GM18907 (cell line): Measurements from ENCODE around the gene ERFE.
"Not testable (repeated sequence)": the region's sequence is repeated elsewhere in the genome, so short reads cannot be mapped to it uniquely, and the experiment has no call there.

Experiments used
- ATAC-seq: cut with Tn5 transposase; IDR thresholded peaks from one replicate; pipeline ENCODE4 v1.9.1; 2021; ENCODE audit warnings: mild to moderate bottlenecking, moderate library complexity; ENCODE audit not compliant: unreplicated experiment

The ERFE gene

GRCh38 chr2:238168196-238169047 lies 9.7 kb downstream of the ERFE start:
- no peak for ATAC-seq

GRCh38 chr2:238169048-238169707 lies 10.4 kb downstream of the ERFE start:
- no peak for ATAC-seq

DNA sequence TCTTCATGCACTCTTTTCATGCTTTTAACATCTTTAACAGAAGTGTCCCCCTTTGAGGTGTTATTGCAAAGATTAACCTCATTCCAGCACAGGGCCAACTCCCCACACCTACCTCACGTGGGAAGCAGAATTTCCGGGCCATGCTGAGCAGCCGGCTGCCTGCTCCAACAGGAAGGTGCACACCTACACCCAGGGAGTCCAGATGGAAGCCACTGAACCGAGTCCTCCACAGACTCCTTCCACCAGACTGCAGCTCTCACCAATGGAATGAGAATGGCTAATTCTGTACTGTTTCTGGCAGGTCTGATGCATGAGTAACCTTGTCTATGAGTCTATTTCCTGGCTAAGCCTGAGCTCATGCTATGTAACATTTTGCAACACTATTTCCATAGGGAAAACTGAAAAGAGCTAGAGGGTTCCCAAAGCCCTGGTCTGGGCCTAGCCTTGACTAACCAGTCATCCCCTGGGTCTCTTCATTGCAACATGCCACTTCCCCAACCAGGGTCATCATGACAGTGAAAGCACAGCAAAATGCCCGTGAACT lies 11.0 kb downstream of the ERFE start:
- no peak for ATAC-seq

- ATAC-seq, result no peak
Observed at GRCh38 chr2:238170386-238171071, 11.8 kb downstream of the ERFE start.

DNA sequence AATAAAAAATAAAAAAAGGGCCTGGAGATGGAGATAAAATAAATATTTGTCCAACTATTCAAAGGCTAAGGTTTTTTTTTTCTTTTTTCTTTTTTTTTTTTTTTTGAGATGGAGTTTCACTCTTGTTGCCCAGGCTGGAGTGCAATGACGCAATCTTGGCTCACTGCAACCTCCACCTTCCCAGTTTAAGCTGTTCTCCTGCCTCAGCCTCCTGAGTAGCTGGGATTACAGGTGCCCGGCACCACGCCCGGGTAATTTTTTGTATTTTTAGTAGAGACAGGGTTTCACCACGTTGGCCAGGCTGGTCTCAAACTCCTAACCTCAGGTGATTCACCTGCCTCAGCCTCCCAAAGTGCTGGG lies 12.3 kb downstream of the ERFE start:
- ATAC-seq, result not testable (repeated sequence)

GRCh38 chr2:238171575-238172187 lies 12.9 kb downstream of the ERFE start:
- no peak for ATAC-seq

GRCh38 chr2:238172439-238172838 lies 13.7 kb downstream of the ERFE start:
- no peak for ATAC-seq

GRCh38 chr2:238173692-238174091 lies 14.9 kb downstream of the ERFE start:
- ATAC-seq, result no peak

DNA sequence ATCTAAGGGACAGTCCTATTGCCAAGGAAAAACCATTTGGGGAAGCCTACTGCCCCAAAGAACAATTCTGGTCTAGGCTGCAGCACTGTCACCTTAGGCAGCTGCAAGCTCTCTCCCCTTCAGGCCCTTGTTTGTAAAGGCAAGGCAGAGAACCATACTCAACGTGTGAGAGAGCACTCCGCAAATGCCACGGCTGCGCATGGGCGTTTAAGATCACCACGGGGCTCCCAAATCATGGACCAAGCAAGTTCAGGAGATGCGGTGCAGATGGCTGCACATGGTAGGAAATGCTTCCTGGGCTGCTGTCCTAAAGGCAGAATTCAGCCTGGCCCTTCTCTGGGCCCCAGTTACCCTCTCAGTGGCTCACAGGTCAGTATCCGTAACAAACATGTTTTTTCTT lies 15.5 kb downstream of the ERFE start:
- ATAC-seq, result no peak

- no peak for ATAC-seq
Observed at GRCh38 chr2:238174701-238175100, 15.9 kb downstream of the ERFE start.

DNA sequence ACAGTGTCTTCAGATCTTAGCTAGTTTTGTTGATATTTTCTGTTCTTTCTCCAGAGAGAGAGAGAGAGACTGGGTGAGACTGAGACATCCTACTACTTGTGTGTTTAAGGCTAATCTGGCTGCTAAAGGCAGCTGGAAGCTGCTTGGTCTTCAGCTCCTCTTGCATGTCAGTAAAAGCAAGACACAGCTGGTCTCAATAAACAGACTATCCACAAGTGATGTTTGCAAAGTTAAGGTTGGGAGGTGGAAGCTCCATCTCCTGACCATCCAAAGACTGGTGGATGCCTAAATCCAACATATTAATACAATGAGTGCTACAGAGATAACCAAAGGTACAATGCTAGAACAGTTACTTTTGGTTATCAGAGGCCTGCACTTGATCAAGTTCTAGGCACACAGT lies 17.8 kb downstream of the ERFE start:
- no peak for ATAC-seq

GRCh38 chr2:238180554-238180953 lies 21.8 kb downstream of the ERFE start:
- no peak for ATAC-seq

DNA sequence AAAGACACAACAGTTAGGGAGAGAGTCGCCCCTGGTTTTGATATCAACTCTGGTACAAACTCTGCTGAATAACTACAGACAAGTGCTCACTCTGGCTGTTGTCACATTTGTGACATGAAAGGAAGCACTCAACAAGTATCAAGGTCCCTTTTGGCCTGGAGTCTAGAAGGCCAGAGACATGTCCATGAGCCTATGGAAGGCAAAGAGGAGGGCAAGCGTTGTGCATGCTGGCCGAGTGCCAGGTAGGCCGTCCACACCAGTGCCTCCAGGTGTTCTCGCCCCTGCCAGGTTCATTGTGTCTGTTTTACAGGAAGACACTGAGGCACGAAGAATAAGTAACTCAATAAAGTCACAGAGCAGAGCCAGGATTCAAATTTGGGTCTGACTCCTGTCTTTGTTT lies 23.6 kb downstream of the ERFE start:
- ATAC-seq, result no peak

- no peak for ATAC-seq
Observed at GRCh38 chr2:238183821-238184220, 25.1 kb downstream of the ERFE start.

DNA sequence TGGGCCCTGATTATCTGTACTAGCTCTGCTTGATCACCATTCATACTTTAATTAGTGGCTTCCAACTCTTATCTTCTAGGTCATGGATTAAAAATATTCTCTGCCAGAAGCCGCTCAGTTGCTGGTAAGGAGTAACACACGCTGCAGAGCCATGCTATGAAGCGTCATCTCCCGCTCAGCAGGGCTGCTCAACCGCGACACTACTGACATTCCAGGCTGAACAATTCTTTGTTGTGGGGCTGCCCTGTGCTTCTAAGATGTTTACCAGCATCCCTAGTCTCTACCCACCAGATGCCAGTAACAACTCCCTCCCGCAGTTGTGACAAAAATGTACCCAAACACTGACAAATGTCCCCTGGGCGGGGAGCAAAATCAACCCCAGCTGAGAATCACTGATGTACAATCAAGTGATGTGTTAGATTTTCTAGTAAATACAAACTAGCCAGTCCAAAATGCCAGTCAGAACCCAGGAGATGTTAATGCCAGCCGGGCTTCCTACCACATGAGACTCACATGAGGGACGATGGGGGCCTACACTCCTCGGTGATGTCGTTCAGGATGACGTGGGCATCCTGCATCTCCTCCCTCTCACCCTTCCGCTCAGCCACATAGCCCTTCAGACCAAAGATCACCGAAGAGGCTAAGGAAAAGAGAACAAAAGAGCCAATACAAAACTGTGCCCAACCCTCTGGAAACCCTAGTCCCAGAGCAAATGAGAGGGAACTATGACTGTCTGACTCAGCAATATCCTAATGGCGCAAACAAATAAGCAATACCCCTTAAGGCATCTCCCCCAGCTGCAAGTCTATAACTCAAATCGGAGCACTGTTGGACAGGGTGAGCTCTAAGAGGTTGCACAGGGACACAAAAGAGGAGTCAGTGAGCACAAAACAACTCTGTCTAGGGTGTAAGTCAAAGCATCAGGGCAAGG lies 29.1 kb downstream of the ERFE start:
- ATAC-seq, result no peak

DNA sequence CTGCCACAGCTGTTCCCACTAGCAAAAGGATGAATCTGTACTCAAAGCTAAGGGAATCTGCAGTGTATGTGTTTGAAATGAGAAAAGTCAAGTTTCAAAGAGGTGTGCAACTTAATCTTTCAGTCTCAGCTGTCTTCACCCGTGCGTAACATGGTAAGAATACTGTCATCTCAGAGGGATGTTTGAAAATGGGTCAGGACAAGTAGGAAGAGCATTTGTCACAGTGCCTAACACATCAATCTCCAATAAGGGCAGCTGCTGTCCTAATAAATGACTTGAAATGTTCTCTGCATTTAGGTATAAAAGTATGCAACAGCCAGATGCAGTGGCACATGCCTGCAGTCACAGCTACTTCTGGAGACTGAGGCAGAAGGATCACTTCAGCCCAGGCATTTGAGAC lies 31.7 kb downstream of the ERFE start:
- ATAC-seq, result no peak

DNA sequence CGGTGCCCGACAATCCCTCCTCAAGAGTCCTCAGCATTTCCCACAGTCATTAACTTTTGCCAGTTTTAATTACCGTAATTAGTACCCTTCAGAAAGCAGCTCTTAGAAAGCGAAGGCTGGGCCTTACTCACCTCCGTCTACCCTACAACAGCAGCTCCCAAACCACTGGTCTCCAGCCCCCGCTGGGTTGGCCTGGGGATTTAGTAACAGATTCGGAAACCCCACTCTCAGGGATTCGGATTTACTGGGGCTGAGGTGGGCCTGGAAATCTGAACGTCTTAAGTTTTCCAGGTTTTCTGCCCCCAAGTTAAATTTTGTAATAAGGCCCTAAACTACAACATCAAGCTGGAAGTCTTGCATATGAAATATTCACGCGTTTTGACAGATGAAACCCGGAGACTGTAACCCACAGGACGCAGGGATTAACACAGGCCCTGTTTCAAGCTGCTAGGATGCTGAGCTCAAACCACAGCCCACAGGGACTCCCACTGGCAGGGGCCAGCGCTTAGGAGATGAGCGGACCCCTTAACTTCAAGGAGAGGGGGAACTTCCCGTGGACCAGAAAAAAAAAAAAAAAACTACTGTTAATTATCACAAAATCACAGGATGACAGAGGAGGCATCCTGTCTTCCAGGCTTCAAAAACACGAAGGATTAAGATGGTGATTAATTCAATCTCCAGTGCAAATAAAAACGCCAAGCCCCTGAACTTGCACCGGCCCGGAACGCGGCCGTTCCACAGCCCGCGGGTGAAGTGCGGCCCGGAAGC lies 43.7 kb downstream of the ERFE start:
- no peak for ATAC-seq

DNA sequence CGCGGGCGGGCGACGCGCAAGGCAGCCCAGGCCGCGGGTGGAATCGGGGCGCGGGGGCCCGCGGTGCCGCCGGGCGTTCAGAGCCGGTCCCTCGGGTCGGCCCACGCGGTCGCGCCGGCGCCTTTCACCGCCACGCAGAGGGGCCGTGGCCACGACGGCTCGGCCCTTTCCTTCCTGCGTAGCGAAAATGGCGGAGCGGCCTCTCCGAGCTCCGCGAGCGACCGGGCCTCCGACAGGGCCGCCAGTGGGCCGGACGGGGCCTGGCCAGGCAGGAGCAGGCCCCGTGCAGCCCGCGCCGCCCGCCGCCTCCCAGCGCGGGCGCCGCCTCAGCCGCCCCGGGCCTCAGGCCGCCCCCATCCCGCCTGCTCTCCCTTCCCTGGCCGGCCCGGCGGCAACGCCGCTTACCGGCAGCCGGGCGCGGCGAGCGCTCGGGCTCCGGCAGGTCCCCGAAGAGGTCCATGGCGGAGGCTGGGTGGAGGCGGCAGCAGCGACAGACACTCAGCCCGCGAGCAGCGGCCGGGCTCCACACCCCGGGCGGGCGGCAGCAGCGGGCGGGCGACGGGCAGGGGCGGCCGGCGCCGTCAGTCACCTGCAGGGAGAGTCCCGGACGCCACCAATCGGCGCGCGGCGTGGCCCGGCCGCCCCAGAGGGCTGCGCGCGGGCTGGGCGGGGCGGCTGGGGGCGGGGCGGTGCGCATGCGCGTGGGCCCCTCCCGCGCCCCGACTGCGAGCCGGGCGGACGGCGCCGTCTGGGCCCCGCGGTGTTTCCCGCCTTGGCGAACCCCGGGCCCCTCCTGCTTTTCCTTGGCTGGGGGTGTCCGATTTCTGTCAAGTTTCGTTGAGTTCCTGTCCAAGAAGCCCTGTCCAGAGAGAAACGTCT lies 44.6 kb downstream of the ERFE start, which contains the start of gene ILKAP:
Gene ILKAP (minus strand): TSS at position 602 of the 879 bp plus-strand sequence. CDS start 142 bp downstream, at position 460.
- peak; percentile 95 for ATAC-seq
